HepG2 (cell line): Measurements from ENCODE around the gene NPPC. TPM values are rescaled to one million over a fixed set of nuclear protein-coding genes. Genes with fewer than 3 reads are reported as not detected.

Source experiments
- ATAC-seq: fragments of 200-7000 bp; cut with Tn5 transposase; 3 replicates; pipeline ENCODE4 v1.9.1; 2020; ENCODE audit warnings: mild to moderate bottlenecking, moderate library complexity
- BruUV-seq: library from RNA; stranded (reverse); fragments of 400-500 nt; replicated peaks from 2 replicates; lab custom pipeline; 2021; lab: Mats Ljungman, UMichigan
- CTCF ChIA-PET: fragments of 300-600 bp; formaldehyde crosslinking; extraction: SDS; loops from one replicate; lab custom pipeline; 2021; ENCODE audit warnings: low total read pairs, inconsistent platforms, low intra/inter-chr PET ratio; lab: Yijun Ruan, JAX
- POLR2A ChIA-PET: fragments of 350-600 bp; sonication (Branson Sonifier 250); formaldehyde crosslinking; loops from one replicate; lab custom pipeline; 2020; ENCODE audit warnings: antibody characterized with exemption, inconsistent platforms; lab: Yijun Ruan, JAX
- DNase-seq: peaks from one replicate; pipeline ENCODE4 v3.0.0-alpha.2; 2015; ENCODE audit warnings: low spot score
- FAIRE-seq: peaks from 3 replicates; lab custom pipeline; 2011; peaks lifted over from hg19 to GRCh38; lab: Jason Lieb, UNC
- H2AFZ ChIP-seq: one replicate; pipeline ENCODE4 v1.6.1; 2011; ENCODE audit warnings: low read length, inconsistent platforms
- H3K27ac ChIP-seq: fragments of 300-600 bp; 3 replicates; pipeline ENCODE4 v1.8.0; 2011; ENCODE audit warnings: mixed run types, mild to moderate bottlenecking, mixed read lengths, low read length, inconsistent platforms; ENCODE audit not compliant: insufficient read depth; ENCODE audit errors: extremely low read length
- H3K27me3 ChIP-seq, 2 experiments: fragments of 200-600 bp in 1 of 2; 2 replicates in 1 of 2; 3 replicates in 1 of 2; pipeline versions ENCODE4 v1.6.0 to v1.8.0; 2011; ENCODE audit warnings: low read length in 2 of 2, mild to moderate bottlenecking in 2 of 2, moderate library complexity in 2 of 2, inconsistent platforms in 1 of 2; ENCODE audit not compliant: insufficient read depth in 2 of 2, control insufficient read depth in 1 of 2
- H3K36me3 ChIP-seq, 2 experiments: fragments of 200-600 bp in 1 of 2; replicated peaks in 1 of 2; 2 replicates in 1 of 2; 3 replicates in 1 of 2; pipeline versions ENCODE4 v1.5.1 to v1.8.0; 2011; ENCODE audit warnings: low read length in 2 of 2, inconsistent platforms in 1 of 2; ENCODE audit not compliant: insufficient read depth in 2 of 2, control insufficient read depth in 1 of 2
- H3K4me1 ChIP-seq: 2 replicates; pipeline ENCODE4 v1.5.1; 2012; ENCODE audit warnings: low read length, inconsistent platforms; ENCODE audit not compliant: insufficient read depth
- H3K4me2 ChIP-seq: 2 replicates; pipeline ENCODE4 v1.6.0; 2011; ENCODE audit warnings: low read depth, low read length, inconsistent platforms
- H3K4me3 ChIP-seq, 3 experiments: fragments of 200-600 bp in 1 of 3; sonication (generic), shearing (Covaris generic) in 1 of 3; replicated peaks in 1 of 3; 2 replicates each; pipeline ENCODE4 v1.5.1; 2011 to 2016; ENCODE audit warnings: low read length in 3 of 3, inconsistent platforms in 2 of 3, low read depth in 2 of 3, mild to moderate bottlenecking in 2 of 3, control low read depth in 1 of 3, mixed read lengths in 1 of 3; ENCODE audit not compliant: insufficient read depth in 1 of 3
- H3K79me2 ChIP-seq: one replicate; pipeline ENCODE4 v1.6.1; 2011; ENCODE audit warnings: low read length, inconsistent platforms; ENCODE audit not compliant: insufficient read depth
- H3K9ac ChIP-seq: 2 replicates; pipeline ENCODE4 v1.6.0; 2011; ENCODE audit warnings: mild to moderate bottlenecking, low read depth, low read length, inconsistent platforms; ENCODE audit not compliant: insufficient read depth
- H3K9me3 ChIP-seq: 2 replicates; pipeline ENCODE4 v1.5.1; 2012; ENCODE audit warnings: mild to moderate bottlenecking, low read length
- H4K20me1 ChIP-seq: 2 replicates; pipeline ENCODE4 v1.6.0; 2011; ENCODE audit warnings: inconsistent platforms, mild to moderate bottlenecking, low read length, moderate library complexity; ENCODE audit not compliant: insufficient read depth
- HCFC1 ChIP-seq: fragments of 150-350 bp; IDR thresholded peaks from 2 replicates; pipeline ENCODE4 v1.6.1; 2014; ENCODE audit warnings: low read depth, low read length
- ISX ChIP-seq: sonication (generic); formaldehyde crosslinking; conservative IDR thresholded peaks from 2 replicates; pipeline ENCODE4 v1.5.0; 2020; ENCODE audit warnings: missing genetic modification reagents
- KDM6A ChIP-seq: IDR thresholded peaks from 2 replicates; pipeline ENCODE4 v1.6.1; 2016; ENCODE audit warnings: low read depth
- MAFK ChIP-seq, 2 experiments: IDR thresholded peaks in 1 of 2; conservative IDR thresholded peaks in 1 of 2; 2 replicates each; pipeline ENCODE4 v1.6.1; 2011; ENCODE audit warnings: improper control_type of control experiment in 2 of 2, low read length in 2 of 2
- NFRKB ChIP-seq: fragments of 450-650 bp; IDR thresholded peaks from 2 replicates; pipeline ENCODE4 v1.6.1; 2017
- SCMH1 ChIP-seq: sonication (generic); formaldehyde crosslinking; IDR thresholded peaks from 2 replicates; pipeline ENCODE4 v1.9.0; 2021; ENCODE audit warnings: missing genetic modification reagents, mild to moderate bottlenecking, borderline replicate concordance
- ZNF746 ChIP-seq: sonication (generic); formaldehyde crosslinking; IDR thresholded peaks from 2 replicates; pipeline ENCODE4 v1.8.0; 2022; ENCODE audit warnings: mild to moderate bottlenecking, missing genetic modification reagents
- ZNF891 ChIP-seq: sonication (generic); formaldehyde crosslinking; IDR thresholded peaks from 2 replicates; pipeline ENCODE4 v1.5.0; 2020; ENCODE audit warnings: mild to moderate bottlenecking, missing genetic modification reagents
- WGBS: methylation state at CpG from one replicate; pipeline ENCODE4 v1.1.6; 2017; ENCODE audit warnings: low lambda C conversion rate; 5-methylcytosine and 5-hydroxymethylcytosine counted together
- in situ Hi-C: cut with HindIII; loops from 2 replicates; pipeline ENCODE4 v1.10.0; 2017; ENCODE audit warnings: low pct_unique_long_range_greater_than_20kb; ENCODE audit not compliant: extremely low pct_ligation_motif_present
- intact Hi-C: fragments of 100-400 bp; cut with micrococcal nuclease; formaldehyde crosslinking; loops from one replicate; pipeline ENCODE4 v1.10.0; 2022; ENCODE audit not compliant: unreplicated experiment
- polyA plus RNA-seq, 8 experiments: library from polyadenylated mRNA; depleted of rRNA in 3 of 8; stranded (reverse) in 7 of 8; unstranded in 1 of 8; fragments of >200 nt; fragmentation: Illumina TruSeq in 4 of 8; extraction: Trizol in 4 of 8; gene quantifications; 2 replicates each; pipeline versions ENCODE4 v1.2.1 to v1.2.3, GENCODE V29; 2011 to 2016; ENCODE audit warnings: low read depth in 4 of 8, missing spikeins in 1 of 8, mixed read lengths in 1 of 8; ENCODE audit not compliant: insufficient read depth in 1 of 8
- total RNA-seq, 5 experiments: library from RNA; depleted of rRNA; stranded (reverse); fragments of >200 nt; fragmentation: Illumina TruSeq; extraction: Trizol; gene quantifications; 2 replicates each; pipeline ENCODE4 v1.2.3, GENCODE V29; 2016; ENCODE audit warnings: low read depth in 1 of 5
- TF ChIP-seq, protein P1 (sequence below): sonication (generic); formaldehyde crosslinking; IDR thresholded peaks from 2 replicates; pipeline ENCODE4 v1.4.0; 2020; ENCODE audit warnings: missing genetic modification reagents, mild to moderate bottlenecking, borderline replicate concordance
- TF ChIP-seq, protein P2 (sequence below): IDR thresholded peaks from 2 replicates; pipeline ENCODE4 v1.6.1; 2016; ENCODE audit warnings: mild to moderate bottlenecking
- TF ChIP-seq, protein P3 (sequence below): sonication (generic); formaldehyde crosslinking; IDR thresholded peaks from 2 replicates; pipeline ENCODE4 v1.5.1; 2020; ENCODE audit warnings: mild to moderate bottlenecking, missing genetic modification reagents, borderline replicate concordance

NPPC gene
- total and polyA plus RNA-seq, 2 of the 13 experiments (the other 11 are each of a cell fraction or from before 2014, with no cell fraction given) = 0.11 TPM; not detected in 1

DNA sequence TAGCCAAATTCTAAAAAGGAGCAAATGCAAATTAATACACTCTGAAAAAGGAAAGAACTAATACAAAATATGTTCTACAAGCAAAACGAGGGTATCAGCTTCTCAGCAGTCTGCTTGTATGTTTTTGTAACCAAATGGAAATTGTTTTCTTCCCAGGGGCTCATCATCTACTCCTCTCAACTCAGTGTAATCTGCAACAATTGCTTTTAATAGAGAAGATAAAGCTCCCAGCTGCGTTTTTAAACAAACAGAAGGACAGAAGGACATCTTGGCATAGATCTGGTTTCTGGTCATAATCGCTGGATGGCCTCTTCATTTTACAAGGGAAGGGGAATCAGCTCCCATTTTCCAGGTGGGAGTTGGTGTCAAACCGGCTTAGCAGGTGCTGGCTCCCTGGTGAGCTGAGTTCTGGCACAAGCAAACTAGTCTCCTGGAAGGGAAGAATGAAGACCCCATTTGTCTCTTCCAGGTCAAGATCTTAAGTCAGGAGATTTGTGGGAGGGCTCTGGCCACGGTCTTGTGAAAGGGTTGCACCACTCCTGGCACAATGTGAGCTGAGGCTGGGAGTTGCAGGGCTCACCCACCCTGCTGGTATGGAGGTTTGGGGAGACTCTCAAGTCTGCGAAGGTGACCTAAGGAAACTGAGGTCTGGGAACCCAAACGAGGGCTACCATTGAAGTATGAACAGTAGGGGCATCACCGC, 41.6 kb downstream of the NPPC start (continued):
- no peak for TF ChIP-seq MAFK (conservative IDR thresholded peaks at IDR 0.05 in 1 of 2, IDR thresholded peaks at IDR 0.05 in 1 of 2; ENCODE audit: low read length in 2 of 2)
- TF ChIP-seq ZNF746 (CRISPR knock-in tag) = no peak
- TF ChIP-seq ZNF891 (CRISPR knock-in tag) = no peak

DNA sequence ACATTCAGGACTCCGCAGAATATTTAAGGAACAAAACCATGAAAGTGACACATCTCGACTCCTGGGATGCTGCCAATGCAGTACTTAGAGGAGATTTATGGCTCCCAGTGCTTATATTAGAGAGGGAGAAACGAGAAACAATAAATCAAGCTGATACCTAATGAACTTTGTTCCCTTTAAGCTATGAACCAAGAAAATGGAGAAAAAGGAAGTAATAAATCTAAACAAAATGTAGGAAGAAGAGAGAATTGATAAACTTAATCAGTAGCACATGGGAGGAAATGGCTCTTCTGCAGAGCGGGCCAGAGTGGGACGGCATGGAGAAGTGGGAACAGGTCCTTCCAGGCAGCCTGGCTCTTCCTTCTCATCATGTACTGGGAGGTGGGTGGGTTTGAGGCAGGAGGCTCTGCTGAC, 42.7 kb downstream of the NPPC start:
- no peak overlapping the region for H3K9ac ChIP-seq
- no peaks in the 10 kb centered on the region for H4K20me1 ChIP-seq
- intact Hi-C loops = no loop called here
- no peaks in the 10 kb centered on the region for H3K4me1 ChIP-seq
- H3K36me3 ChIP-seq = no peaks in the 10 kb centered on the region
- no TSS peak for BruUV-seq
- WGBS = 11% methylated on average over 5 of the region's 5 CpGs
- DNase-seq (no peak), FAIRE-seq (no peak), ATAC-seq (no peak)
- H3K27ac ChIP-seq = no peak overlapping the region
- H3K27me3 ChIP-seq = peaks cover 4 to 50% of the 10 kb centered on the region in 2 experiments; a peak in 4 of 5 replicates
- POLR2A ChIA-PET = no interaction called here
- CTCF ChIA-PET = no interaction called here
- H3K4me3 ChIP-seq = no peak overlapping the region
- TF ChIP-seq KDM6A = no peak
- no peak for TF ChIP-seq ISX (CRISPR knock-in tag)
- TF ChIP-seq, protein P1, sequence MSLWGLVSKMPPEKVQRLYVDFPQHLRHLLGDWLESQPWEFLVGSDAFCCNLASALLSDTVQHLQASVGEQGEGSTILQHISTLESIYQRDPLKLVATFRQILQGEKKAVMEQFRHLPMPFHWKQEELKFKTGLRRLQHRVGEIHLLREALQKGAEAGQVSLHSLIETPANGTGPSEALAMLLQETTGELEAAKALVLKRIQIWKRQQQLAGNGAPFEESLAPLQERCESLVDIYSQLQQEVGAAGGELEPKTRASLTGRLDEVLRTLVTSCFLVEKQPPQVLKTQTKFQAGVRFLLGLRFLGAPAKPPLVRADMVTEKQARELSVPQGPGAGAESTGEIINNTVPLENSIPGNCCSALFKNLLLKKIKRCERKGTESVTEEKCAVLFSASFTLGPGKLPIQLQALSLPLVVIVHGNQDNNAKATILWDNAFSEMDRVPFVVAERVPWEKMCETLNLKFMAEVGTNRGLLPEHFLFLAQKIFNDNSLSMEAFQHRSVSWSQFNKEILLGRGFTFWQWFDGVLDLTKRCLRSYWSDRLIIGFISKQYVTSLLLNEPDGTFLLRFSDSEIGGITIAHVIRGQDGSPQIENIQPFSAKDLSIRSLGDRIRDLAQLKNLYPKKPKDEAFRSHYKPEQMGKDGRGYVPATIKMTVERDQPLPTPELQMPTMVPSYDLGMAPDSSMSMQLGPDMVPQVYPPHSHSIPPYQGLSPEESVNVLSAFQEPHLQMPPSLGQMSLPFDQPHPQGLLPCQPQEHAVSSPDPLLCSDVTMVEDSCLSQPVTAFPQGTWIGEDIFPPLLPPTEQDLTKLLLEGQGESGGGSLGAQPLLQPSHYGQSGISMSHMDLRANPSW (CRISPR knock-in tag) = no peak
- TF ChIP-seq, protein P2, sequence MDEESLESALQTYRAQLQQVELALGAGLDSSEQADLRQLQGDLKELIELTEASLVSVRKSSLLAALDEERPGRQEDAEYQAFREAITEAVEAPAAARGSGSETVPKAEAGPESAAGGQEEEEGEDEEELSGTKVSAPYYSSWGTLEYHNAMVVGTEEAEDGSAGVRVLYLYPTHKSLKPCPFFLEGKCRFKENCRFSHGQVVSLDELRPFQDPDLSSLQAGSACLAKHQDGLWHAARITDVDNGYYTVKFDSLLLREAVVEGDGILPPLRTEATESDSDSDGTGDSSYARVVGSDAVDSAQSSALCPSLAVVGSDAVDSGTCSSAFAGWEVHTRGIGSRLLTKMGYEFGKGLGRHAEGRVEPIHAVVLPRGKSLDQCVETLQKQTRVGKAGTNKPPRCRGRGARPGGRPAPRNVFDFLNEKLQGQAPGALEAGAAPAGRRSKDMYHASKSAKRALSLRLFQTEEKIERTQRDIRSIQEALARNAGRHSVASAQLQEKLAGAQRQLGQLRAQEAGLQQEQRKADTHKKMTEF (CRISPR knock-in tag) = no peak
- no peak for TF ChIP-seq SCMH1 (CRISPR knock-in tag)
- TF ChIP-seq, protein P3, sequence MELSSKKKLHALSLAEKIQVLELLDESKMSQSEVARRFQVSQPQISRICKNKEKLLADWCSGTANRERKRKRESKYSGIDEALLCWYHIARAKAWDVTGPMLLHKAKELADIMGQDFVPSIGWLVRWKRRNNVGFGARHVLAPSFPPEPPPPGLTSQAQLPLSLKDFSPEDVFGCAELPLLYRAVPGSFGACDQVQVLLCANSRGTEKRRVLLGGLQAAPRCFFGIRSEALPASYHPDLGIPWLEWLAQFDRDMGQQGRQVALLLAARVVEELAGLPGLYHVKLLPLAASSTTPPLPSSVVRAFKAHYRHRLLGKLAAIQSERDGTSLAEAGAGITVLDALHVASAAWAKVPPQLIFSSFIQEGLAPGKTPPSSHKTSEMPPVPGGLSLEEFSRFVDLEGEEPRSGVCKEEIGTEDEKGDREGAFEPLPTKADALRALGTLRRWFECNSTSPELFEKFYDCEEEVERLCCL (CRISPR knock-in tag) = no peak
- no peak for TF ChIP-seq NFRKB
- TF ChIP-seq HCFC1 = no peak
- TF ChIP-seq, all 625 proteins: peak for 0
- Histone ChIP-seq H2AFZ (no peak overlapping the region), H3K4me2 (no peak overlapping the region), H3K9me3 (peaks cover 5% of the 10 kb centered on the region), H3K79me2 (no peaks in the 10 kb centered on the region)
- in situ Hi-C loops = no loop called here
